ENCODE data around the gene HTR2C. TPM values are rescaled to one million over a fixed set of nuclear protein-coding genes. Genes with fewer than 3 reads are reported as not detected.

Gene HTR2C
- total and polyA plus RNA-seq, 2 experiments from 2014 or later, result 2.0 to 2.4 TPM

DNA sequence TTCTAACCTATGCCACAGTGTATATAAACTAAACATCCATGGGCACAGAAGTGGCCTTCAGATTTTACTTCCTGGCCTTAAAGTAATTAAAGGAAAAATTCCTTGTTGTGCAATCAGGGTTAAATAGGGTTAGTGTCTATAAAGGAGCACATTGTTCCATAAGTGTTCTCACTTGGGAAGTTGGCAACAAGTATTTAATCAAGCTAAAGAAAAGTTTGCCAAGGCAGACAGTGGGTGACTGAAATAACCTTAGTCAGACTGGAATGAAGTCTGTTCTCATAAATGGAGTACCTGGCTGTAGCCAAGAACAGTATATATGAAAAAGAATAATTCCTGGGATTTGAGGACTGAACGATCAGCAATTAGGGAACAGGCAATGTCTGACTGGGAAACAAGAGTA is 213.6 kb downstream of the HTR2C start:
- TF ChIP-seq ZNF331 (CRISPR knock-in tag; IDR thresholded peaks at IDR 0.05; ENCODE audit: low read depth) (no peak), STAT1 (IDR thresholded peaks at IDR 0.05; ENCODE audit: unreplicated experiment) (no peak), POLR2AphosphoS5 (IDR thresholded peaks at IDR 0.05; ENCODE audit: low read depth) (no peak), REST (IDR thresholded peaks at IDR 0.05; ENCODE audit: unreplicated experiment) (no peak), CREB1 (CRISPR knock-in tag; IDR thresholded peaks at IDR 0.05; ENCODE audit: low read depth) (no peak)
- TF ChIP-seq, protein P1, sequence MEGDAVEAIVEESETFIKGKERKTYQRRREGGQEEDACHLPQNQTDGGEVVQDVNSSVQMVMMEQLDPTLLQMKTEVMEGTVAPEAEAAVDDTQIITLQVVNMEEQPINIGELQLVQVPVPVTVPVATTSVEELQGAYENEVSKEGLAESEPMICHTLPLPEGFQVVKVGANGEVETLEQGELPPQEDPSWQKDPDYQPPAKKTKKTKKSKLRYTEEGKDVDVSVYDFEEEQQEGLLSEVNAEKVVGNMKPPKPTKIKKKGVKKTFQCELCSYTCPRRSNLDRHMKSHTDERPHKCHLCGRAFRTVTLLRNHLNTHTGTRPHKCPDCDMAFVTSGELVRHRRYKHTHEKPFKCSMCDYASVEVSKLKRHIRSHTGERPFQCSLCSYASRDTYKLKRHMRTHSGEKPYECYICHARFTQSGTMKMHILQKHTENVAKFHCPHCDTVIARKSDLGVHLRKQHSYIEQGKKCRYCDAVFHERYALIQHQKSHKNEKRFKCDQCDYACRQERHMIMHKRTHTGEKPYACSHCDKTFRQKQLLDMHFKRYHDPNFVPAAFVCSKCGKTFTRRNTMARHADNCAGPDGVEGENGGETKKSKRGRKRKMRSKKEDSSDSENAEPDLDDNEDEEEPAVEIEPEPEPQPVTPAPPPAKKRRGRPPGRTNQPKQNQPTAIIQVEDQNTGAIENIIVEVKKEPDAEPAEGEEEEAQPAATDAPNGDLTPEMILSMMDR (conservative IDR thresholded peaks at IDR 0.05; ENCODE audit: low read depth in 2 of 2), result no peak
- TF ChIP-seq, protein P2, sequence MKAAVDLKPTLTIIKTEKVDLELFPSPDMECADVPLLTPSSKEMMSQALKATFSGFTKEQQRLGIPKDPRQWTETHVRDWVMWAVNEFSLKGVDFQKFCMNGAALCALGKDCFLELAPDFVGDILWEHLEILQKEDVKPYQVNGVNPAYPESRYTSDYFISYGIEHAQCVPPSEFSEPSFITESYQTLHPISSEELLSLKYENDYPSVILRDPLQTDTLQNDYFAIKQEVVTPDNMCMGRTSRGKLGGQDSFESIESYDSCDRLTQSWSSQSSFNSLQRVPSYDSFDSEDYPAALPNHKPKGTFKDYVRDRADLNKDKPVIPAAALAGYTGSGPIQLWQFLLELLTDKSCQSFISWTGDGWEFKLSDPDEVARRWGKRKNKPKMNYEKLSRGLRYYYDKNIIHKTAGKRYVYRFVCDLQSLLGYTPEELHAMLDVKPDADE (IDR thresholded peaks at IDR 0.05), result no peak
- no peak overlapping the region for H3K27ac ChIP-seq (ENCODE audit: low read depth)
- no peak overlapping the region for H2AFZ ChIP-seq
- no peaks in the 10 kb centered on the region for H4K20me1 ChIP-seq (replicated peaks; ENCODE audit: insufficient read depth)
- no peak for ATAC-seq
- no peaks in the 10 kb centered on the region for H3F3A ChIP-seq (replicated peaks; ENCODE audit: low read depth)
- H3K27ac Mint-ChIP-seq, result no peak overlapping the region
- peaks cover 2% of the 10 kb centered on the region; the same call in 1 of the 3 replicates for H3K9me3 Mint-ChIP-seq
- no peak overlapping the region for H3K4me2 ChIP-seq
- DNase-seq (ENCODE audit: low spot score), result no peak
- H3K79me2 ChIP-seq (replicated peaks; ENCODE audit: insufficient read depth), result no peaks in the 10 kb centered on the region
- H3K4me1 Mint-ChIP-seq, result no peaks in the 10 kb centered on the region
- H3K9me2 ChIP-seq (ENCODE audit: insufficient read depth), result no peaks in the 10 kb centered on the region
- no peaks in the 10 kb centered on the region for H3K36me3 Mint-ChIP-seq (ENCODE audit: low read depth)
- no peaks in the 10 kb centered on the region for H3K4me1 ChIP-seq (ENCODE audit: insufficient read depth)
- H3K36me3 ChIP-seq (ENCODE audit: insufficient read depth), result no peaks in the 10 kb centered on the region
- no peaks in the 10 kb centered on the region for H3K27me3 Mint-ChIP-seq (ENCODE audit: insufficient read depth, low read depth, poor library complexity)
- no peak overlapping the region for H3K4me3 Mint-ChIP-seq
- no peak overlapping the region for H3K4me3 ChIP-seq
- H3K27me3 ChIP-seq (ENCODE audit: insufficient read depth), result no peaks in the 10 kb centered on the region

DNA sequence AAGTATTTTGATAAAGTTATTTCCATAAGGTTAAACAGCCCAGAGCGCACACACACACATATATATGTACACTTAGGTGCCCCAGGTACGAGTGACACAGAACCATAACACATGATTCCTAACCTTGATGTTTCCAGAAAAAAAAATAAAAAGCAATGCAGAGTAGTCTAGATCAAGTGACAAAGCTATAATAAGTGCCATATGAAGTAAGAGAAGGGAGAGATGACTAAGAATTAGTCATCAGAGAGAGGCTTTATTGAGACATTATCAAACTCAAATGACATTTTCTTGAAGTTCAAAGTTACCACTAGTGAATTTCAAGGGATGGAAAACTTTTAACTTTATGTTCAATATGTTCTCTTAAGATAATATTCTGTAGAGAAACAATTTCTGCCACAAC is 215.0 kb downstream of the HTR2C start:
- Mint-ChIP-seq H3K9me3 (peaks cover 2% of the 10 kb centered on the region; the same call in 1 of the 3 replicates), H3K4me3 (no peak overlapping the region), H3K4me1 (no peaks in the 10 kb centered on the region), H3K27ac (no peak overlapping the region), H3K36me3 (ENCODE audit: low read depth) (no peaks in the 10 kb centered on the region), H3K27me3 (ENCODE audit: insufficient read depth, low read depth, poor library complexity) (no peaks in the 10 kb centered on the region)
- Histone ChIP-seq H3K36me3 (ENCODE audit: insufficient read depth) (no peaks in the 10 kb centered on the region), H3K4me1 (ENCODE audit: insufficient read depth) (no peaks in the 10 kb centered on the region), H3K27ac (ENCODE audit: low read depth) (no peak overlapping the region), H3F3A (replicated peaks; ENCODE audit: low read depth) (no peaks in the 10 kb centered on the region), H3K79me2 (replicated peaks; ENCODE audit: insufficient read depth) (no peaks in the 10 kb centered on the region), H3K9me2 (ENCODE audit: insufficient read depth) (no peaks in the 10 kb centered on the region), H3K4me2 (no peak overlapping the region), H3K27me3 (ENCODE audit: insufficient read depth) (no peaks in the 10 kb centered on the region), H2AFZ (no peak overlapping the region), H4K20me1 (replicated peaks; ENCODE audit: insufficient read depth) (no peaks in the 10 kb centered on the region), H3K4me3 (no peak overlapping the region)
- ATAC-seq (no peak), DNase-seq (ENCODE audit: low spot score) (no peak)
- TF ChIP-seq JUNB (IDR thresholded peaks at IDR 0.05; ENCODE audit: unreplicated experiment) (no peak), EZH2 (IDR thresholded peaks at IDR 0.05; ENCODE audit: low read depth, unreplicated experiment) (no peak), NANOG (IDR thresholded peaks at IDR 0.05; ENCODE audit: borderline replicate concordance) (no peak)
- TF ChIP-seq, protein P2 (IDR thresholded peaks at IDR 0.05), result no peak
